GM18511 (cell line): ENCODE results near the gene PAPSS1.

ENCODE experiments used
- ATAC-seq: cut with Tn5 transposase; IDR thresholded peaks from one replicate; pipeline ENCODE4 v1.9.1; 2021; ENCODE audit warnings: mild to moderate bottlenecking, moderate library complexity; ENCODE audit not compliant: unreplicated experiment

The PAPSS1 gene

DNA sequence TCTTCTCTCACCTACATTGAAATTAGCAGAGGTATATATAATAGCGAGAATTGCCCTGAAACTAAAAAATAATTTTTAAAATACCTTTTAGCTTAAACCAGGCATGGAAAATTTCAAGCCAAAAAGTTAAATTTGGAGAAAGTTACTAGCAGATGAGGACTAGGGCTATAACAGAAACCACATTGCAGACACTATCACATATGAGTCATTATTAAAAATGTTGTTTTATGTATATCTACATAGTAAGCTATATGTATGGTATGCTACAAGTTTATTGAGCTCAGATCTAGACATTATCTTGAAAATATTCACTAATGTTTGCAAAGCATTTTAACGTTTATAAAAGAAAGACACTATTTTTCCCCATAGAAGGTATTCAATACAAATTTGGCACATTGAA lies 147.8 kb downstream of the PAPSS1 start:
- ATAC-seq, result no peak

GRCh38 chr4:107570952-107571351 lies 149.1 kb downstream of the PAPSS1 start:
- no peak for ATAC-seq

GRCh38 chr4:107564326-107564725 lies 155.7 kb downstream of the PAPSS1 start:
- no peak for ATAC-seq
